HTERT RPE-1 (cell line): ENCODE data around the gene MST1.

Source experiments
- in situ Hi-C: fragments of 300-500 bp; cut with MboI; formaldehyde crosslinking; loops from 4 replicates; pipeline ENCODE4 v1.14.3; 2020; ENCODE audit warnings: low sequenced_read_pairs

MST1 gene

GRCh38 chr3:49689046-49689907 lies at the start of gene MST1, which contains the start of gene RNF123:
MST1 (minus strand) TSS chr3:49689474; CDS start chr3:49688691, 783 bp downstream.
RNF123 (plus strand) TSS chr3:49689557; CDS start chr3:49691166, 1,609 bp downstream.
- in situ Hi-C loops, result no loop called here

GRCh38 chr3:49738067-49738713 lies 48.9 kb upstream of the MST1 start:
- in situ Hi-C loops, result no loop called here

GRCh38 chr3:49734752-49735151 lies 45.5 kb upstream of the MST1 start:
- in situ Hi-C loops, result no loop called here

GRCh38 chr3:49733551-49733950 lies 44.3 kb upstream of the MST1 start:
- in situ Hi-C loops, result no loop called here

GRCh38 chr3:49732597-49732996 lies 43.3 kb upstream of the MST1 start:
- in situ Hi-C loops, result no loop called here

- in situ Hi-C loops, result no loop called here
These were observed 40.8 kb upstream of the MST1 start for GRCh38 chr3:49729966-49730609.

- in situ Hi-C loops, result no loop called here
These were observed 38.7 kb upstream of the MST1 start for GRCh38 chr3:49727924-49728361.

- in situ Hi-C loops, result no loop called here
These were observed 38.1 kb upstream of the MST1 start for GRCh38 chr3:49727154-49727923.

GRCh38 chr3:49725906-49726681 lies 36.8 kb upstream of the MST1 start:
- in situ Hi-C loops, result no loop called here

- in situ Hi-C loops, result no loop called here
These were observed 35.3 kb upstream of the MST1 start for GRCh38 chr3:49724586-49724985.

- in situ Hi-C loops, result no loop called here
These were observed 34.6 kb upstream of the MST1 start, which contains the start of gene GMPPB for GRCh38 chr3:49723628-49724551. GMPPB (minus strand) TSS chr3:49723951; CDS start chr3:49723726, 225 bp downstream.

GRCh38 chr3:49723296-49723627 lies 34.0 kb upstream of the MST1 start:
- in situ Hi-C loops, result no loop called here

- in situ Hi-C loops, result no loop called here
These were observed 33.6 kb upstream of the MST1 start for GRCh38 chr3:49722896-49723295.

GRCh38 chr3:49721896-49722781 lies 32.9 kb upstream of the MST1 start:
- in situ Hi-C loops, result no loop called here

GRCh38 chr3:49721596-49721895 lies 32.3 kb upstream of the MST1 start:
- in situ Hi-C loops, result no loop called here

- in situ Hi-C loops, result no loop called here
These were observed 31.8 kb upstream of the MST1 start for GRCh38 chr3:49720855-49721595.

- in situ Hi-C loops, result no loop called here
These were observed 30.1 kb upstream of the MST1 start, which contains the start of gene AMIGO3 for GRCh38 chr3:49719214-49719884. AMIGO3 (minus strand) TSS chr3:49719684; CDS start chr3:49719465, 219 bp downstream.
